Choroid plexus epithelial cell (primary cell): ENCODE results near the gene GIT2.
A peak's percentile ranks its signal among the peaks of the same experiment; 100 is the strongest.
"Not testable (repeated sequence)": the region's sequence is repeated elsewhere in the genome, so short reads cannot be mapped to it uniquely, and the experiment has no call there.

ENCODE experiments used
- DNase-seq: peaks from one replicate; pipeline ENCODE4 v3.0.0-alpha.2; 2010; ENCODE audit warnings: low read depth
- H3K4me3 ChIP-seq: 2 replicates; pipeline ENCODE4 v1.5.1; 2011; ENCODE audit warnings: low read depth, mild to moderate bottlenecking, control low read depth, low read length, moderate library complexity
- CTCF ChIP-seq: conservative IDR thresholded peaks from 2 replicates; pipeline ENCODE4 v1.5.1; 2011; ENCODE audit warnings: low read depth, mild to moderate bottlenecking, control low read depth, inconsistent platforms, low read length, moderate library complexity

GIT2 gene

DNA sequence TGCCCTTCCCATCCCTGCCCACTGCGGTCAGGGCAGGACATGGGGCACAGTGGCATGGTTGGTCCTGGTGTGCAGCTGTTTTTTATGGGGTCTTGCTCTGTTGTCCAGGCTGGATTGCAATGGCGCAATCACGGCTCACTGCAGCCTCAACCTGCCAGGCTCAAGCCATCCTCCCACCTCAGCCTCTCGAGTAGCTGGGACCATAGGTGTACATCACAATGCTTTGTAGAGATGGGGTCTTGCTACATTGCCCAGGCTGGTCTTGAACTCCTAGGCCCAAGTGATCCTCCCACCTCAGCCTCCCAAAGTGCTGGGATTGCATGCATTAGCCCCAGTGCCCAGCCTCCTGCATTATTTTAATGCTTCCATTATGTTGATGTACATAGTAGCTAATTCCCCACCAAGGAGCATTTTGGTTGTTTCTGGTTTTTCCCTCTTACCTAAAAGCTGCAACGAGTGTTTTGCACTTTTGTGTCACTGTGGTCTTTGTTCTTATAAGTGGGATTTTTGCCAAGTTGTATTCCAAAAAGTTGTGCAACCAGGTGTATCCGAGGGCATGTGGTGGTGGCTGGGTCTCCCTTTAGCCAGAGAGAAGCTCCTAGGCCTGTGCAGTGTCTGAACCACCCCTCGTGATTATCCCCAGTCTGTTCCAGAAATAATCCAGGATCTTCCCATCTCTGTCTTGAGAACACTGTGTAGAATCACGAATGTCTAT, 85.8 kb downstream of the GIT2 start:
- DNase-seq, result no peak
- no peak for TF ChIP-seq CTCF
- no peak overlapping the region for H3K4me3 ChIP-seq

DNA sequence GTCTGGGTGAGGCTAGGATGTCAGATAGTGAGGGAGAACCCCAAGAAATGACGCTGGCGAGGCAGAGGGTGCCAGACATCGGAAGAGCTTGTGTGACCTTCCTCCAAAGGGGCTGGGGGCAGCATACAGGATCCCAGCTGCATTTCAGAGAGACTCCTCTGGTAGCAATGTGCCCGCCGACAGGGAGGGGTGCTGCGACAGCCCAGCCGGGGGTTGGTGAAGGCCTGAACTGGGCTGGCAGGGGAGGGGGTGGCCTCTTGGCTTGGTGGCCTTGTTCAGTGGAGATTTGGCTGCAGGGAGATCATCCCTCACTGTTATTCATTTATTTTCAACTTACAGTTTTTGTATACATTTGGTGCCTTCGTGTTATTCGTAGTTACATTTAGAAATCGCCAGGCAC, 90.9 kb downstream of the GIT2 start:
- no peak overlapping the region for H3K4me3 ChIP-seq
- DNase-seq, result no peak
- TF ChIP-seq CTCF, result no peak

DNA sequence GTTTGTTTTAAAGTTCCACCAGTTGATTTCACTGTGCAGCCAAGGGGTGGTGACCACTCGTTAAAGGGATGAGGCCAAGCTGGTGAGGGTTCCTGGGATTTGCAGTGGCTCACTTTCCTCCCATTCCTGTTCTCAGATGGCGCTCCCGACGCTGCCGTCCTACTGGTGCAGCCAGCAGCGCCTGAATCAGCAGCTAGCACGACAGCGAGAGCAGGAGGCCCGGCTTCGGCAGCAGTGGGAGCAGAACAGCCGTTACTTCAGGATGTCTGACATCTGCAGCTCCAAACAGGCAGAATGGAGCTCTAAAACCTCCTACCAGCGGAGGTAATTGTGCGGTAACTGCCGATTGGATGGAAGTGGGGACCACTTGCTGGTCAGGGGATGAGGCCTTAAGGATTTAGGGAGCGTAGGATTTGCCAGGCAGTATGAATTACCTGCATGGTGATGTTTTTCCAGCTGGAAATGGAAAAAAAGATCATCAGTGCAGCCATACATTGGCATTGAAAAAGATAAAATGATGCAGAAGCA, 93.2 kb downstream of the GIT2 start:
- no peak for DNase-seq
- TF ChIP-seq CTCF, result no peak
- no peak overlapping the region for H3K4me3 ChIP-seq

GRCh38 chr12:109900752-109901580, 95.2 kb downstream of the GIT2 start:
- DNase-seq, result peak; percentile 9
- TF ChIP-seq CTCF, result no peak
- H3K4me3 ChIP-seq, result peak overlapping the region; percentile 78

DNA sequence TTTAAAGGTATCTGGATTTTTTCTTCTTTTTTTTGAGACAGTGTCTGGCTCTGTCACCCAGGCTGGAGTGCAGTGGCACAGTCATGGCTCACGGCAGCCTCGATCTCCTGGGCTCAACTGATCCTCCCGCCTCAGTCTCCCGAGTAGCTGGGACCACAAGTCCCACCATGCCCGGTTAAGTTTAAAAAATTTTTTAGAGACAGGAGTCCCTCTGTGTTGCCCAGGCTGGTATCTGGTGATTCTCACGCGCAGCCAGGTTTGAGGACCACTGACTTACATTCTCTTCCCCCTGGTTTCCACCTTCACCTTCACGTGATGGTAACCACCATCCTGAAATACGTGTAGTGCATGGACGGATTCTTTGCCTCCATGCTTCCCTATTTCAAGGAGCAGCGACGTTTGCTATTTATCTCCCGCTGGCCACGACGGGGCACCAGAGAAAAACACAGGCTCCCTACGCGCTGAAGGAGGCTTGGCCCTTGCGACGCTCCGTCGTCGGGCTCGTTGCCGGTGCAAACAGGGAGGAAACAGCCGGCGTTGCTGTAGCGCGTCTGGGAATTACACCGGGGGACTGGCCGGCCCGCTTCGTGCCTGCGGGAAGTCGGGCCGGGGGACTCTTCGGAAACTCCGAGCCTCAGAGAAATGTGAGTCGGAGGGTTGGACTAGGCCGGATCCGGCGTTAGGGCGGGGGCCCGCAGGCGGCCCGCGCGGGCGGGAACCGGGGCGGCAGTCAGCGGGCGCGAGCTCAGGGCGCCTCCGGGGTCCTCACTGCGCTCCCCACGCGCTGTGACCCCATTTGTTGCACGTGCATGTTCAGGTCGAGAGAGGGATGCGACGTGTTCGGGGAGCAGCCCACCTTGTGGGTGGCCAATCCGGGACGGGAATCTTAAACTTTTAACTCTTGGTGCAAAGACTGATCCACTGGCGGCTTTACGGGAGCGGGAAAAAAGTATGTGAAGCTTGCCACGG, 96.1 kb downstream of the GIT2 start, which contains the start of gene TCHP:
Gene TCHP (plus strand): TSS at position 492 of the 969 bp plus-strand sequence. CDS start 2,753 bp downstream, outside the sequence.
- TF ChIP-seq CTCF, result peak; percentile 53
- peak within 1 kb of the TSS; percentile 78 for H3K4me3 ChIP-seq

GRCh38 chr12:109899345-109899744, 96.8 kb downstream of the GIT2 start:
- not testable (repeated sequence) for DNase-seq, H3K4me3 ChIP-seq

More for the DNA sequence above, 96.1 kb downstream of the GIT2 start, which contains the start of gene TCHP:
- peak; percentile 88 for DNase-seq
